MV-4-11 (cell line): ENCODE results near the gene KIF21B.

Experiments
- DNase-seq: peaks from one replicate; lab custom pipeline; 2025; lab: John Stamatoyannopoulos, UW

Gene KIF21B

DNA sequence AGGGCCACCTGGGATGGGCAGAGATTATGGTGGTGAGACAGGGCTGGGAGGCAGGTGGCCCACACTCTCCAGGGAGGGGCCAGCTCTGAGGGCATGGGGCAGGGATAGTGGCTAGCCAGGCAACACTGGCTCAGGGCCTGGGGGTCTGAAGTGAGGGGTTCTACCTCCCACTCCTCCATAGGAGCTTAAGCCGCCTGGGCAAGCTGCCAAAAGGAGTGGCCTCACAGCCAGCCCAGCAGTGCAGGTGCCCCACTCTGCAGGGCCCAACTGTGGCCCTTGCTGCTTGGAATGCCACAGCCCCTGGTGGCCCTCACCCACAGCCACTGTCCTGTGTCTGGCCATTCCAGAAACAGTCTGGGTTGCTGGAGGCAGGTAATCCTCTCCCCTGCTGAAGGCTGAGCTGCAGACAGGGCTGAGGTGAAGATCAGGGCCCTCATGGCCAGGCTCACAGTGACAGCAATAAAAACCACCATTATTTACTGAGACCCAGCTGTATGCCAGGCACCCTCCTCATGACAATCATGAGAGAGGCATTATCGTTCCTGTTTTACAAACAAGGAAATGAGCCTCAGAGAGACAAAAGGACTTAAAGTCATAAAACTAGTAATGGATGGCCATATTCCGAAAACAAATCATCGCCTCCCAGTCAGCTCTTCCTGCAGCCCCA lies 31.0 kb downstream of the KIF21B start:
- DNase-seq = no peak

DNA sequence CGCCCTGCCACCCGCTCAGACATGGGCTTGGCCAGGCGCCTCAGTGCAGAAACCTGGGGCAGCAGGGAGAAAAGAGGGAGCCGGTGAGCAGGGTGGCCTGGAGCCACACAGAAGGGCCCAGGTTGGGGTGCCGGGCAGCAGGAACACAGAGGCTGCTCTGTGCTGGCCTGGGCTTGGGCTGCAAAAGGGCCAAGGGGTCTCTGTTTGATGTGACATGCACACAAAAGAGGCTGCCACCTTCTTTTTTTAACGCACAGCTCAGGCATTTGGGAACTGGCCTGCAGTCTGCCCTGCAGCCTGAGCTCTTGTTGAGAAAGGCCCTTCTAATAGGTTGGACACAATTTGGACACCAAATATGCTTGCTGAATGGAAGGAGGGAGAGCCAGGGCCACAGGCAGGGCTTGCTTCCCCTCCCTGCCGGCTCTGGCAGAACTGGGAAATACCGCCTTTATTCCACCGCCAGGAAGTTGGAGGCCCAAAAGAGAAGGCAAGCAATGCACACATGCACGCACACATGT lies 32.4 kb downstream of the KIF21B start:
- DNase-seq = no peak

DNA sequence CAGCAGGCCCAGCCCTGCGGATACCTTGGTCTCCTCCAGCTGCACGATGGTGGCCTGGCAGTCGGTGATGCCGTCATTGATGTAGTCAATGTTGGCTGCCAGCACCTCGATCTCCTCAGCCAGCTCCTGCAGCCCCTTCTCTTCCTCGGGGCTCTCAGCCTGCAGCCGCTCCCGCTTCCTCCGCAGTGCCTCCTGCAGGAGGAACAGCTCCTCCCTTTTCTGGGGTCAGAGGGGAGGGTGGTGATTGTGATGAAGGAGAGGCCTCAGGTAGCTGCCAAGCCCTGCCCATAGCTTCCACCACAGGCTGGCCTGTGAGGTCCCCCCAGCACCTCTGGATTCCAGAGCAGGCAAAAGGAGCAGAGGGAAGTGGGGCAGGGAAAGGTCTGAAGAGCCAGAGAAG lies 33.4 kb downstream of the KIF21B start:
- no peak for DNase-seq

DNA sequence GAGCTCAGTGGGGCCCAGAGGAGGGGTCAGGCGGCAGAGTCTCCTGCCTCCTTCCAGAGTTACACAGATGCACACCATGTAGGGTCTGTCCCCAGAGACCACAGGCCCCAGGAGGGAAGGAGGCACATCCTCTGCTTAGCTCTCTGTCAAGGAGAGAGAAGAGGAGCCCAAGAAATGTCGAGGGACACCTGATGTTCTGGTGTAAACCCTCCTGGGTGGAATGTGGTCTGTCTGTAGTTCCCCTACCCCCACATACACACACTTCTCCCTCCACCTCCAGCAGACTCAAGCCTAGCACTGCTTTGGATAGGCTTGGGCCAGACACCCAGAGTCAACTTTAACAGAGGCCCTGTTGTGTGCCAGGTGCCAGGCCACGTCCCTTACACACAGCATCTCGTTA lies 34.2 kb downstream of the KIF21B start:
- DNase-seq = no peak

DNA sequence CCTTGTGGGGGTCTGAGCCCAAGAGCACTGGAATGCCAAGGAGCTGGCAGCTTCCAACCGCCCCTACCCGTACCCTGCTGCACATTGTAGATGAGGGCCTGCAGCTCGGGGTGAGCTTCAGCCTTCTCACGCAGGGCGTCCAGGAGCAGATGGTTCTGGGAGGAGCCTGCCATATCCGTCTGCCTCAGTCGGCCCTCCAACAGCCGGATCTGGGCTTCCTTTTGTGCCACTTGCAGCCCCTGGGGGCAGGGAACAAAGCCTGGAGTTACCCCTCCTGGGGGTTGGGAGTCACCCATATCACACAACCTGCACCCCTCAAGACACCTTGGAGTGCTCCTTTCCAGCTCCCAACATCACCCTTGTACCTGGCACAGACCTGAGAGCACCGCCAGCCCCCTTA lies 34.8 kb downstream of the KIF21B start:
- DNase-seq = no peak

DNA sequence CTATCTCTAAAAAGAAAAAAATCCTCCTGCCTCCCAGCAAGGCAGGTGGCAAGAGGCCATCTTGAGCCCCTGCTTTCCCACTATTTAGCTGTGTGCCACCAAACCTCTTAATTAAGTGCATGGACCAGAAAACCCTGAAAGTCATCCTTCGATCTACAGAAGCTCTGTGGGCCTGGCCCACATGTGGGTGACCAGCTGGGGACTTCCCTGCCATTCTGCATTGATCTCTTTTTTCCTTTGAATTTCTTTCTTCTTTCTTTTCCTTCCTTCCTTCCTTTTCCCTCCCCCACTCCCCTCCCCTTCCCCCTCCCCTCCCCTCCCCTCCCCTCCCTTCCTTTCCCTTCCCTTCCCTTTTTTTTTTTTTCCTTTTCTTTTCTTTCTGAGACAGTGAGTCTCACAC lies 38.0 kb downstream of the KIF21B start:
- DNase-seq = no peak

DNA sequence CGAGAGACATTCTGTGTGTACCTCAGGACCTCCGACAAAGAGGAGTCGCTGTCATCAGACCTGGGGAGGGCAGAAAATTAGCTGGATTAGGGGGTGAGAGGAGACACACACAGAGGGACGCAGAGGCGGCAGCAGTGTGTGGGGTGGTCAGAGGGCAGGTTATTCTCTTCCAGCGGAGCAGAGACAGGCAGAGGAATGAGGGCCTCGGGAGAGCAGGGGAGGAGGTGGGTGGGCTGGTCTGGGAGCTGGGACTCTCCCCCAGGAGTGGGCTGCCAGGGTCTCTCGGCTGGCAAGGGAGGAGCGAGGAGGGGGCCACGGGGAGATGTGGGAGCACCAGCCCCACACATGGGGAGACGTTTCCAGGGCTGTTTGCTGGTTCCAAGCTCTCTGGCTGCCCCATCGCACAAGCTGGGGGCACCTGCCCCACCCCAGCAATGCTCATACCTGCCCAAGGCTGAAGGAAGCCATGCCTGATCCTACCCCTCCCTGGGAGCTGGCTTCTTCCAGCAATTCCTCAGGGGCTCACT lies 40.4 kb downstream of the KIF21B start:
- DNase-seq = no peak

DNA sequence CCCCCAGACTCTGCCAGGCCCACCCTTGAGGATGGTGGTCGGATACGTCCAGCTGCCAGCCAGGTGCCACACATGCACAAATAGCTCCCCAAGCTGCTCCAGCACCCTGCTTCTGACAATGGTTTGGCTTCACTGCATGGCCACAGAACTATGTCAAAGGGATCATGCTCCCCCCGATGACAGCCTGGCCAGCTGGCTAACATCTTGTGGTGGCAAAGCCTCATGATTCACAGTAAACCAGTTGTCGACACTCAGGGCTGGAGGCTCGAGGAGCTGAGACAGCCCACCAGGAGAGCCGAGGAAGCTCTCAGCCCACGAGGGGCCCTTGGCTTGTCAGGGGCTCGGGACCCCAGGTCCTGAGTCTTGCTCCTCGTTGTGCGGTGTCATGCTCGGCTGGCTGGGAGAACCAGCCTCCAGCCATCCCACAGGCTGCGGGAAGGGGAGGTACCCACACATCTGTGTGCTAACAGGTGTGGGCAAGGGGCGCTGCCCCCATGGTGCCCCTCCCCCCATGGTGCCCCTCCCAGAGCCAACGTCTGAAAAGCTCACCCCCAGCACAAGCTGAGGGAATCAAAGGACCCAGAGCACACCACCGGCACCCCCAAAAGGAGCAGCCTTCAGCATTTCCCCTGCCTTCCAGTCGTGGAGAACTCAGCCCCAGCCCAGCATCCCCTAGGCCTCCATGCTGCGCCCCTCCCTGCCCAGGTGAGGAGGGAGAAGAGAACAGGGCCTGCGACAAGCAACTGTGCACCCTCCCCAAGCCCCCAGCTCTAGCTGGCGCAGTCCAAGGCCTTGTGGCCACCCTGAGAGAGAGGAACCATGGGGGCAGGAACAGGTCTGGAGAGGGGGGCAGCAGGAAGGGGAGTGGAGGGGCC lies 41.2 kb downstream of the KIF21B start:
- peak; percentile 12 for DNase-seq

DNA sequence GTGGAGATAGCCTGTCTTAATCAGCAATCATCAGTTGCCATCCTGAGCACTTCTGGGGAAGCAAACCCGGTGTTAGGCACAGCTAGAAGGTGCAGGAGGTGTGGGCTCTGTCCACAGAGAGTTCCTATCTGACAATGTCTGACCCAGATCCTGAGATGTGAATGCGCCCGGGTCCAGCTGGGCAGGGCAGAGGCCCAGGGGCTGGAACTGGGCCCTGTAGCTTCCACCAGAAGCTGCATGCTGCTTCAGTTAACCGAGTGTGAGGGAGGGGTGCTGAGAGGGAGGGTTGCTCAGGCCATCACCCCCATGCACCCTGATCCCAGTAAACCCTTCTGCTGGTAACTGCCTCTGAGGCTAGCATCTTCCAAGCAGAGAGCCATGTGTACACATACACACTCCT lies 42.2 kb downstream of the KIF21B start:
- DNase-seq = no peak

DNA sequence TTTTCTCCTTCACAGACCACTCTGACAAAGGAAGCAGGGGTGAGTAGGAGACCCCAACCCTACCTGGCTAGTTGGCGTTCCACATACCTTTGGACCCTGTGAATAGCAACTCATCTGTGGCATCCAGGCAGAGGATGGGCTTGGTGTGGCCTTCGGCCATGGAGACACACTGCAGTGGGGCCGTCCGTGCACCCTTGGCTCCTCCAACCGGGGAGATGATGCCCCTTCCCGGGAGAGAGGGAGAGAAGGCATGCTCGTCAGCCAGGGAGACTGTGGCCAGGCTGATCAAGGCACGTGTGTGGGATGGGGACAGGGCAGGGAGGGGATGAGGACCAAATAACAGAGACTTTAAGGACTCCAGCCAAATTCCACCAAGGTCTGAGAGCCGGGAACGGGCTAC lies 42.6 kb downstream of the KIF21B start:
- no peak for DNase-seq

DNA sequence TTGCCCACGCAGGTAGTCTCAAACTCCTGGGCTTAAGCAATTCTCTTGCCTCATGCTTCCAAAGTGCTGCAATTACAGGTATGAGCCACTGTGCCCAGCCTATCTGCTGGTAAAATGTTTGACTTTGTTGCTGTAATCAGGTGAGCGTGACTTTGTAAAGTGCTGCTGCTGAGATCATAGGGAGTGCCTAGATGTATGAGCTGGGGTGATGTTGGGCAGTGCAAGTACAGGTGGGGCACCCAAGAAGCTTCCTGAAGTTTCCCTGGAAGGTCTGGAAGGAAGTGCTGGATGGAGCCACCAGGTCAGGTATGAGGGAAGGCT lies 43.1 kb downstream of the KIF21B start:
- DNase-seq = no peak

DNA sequence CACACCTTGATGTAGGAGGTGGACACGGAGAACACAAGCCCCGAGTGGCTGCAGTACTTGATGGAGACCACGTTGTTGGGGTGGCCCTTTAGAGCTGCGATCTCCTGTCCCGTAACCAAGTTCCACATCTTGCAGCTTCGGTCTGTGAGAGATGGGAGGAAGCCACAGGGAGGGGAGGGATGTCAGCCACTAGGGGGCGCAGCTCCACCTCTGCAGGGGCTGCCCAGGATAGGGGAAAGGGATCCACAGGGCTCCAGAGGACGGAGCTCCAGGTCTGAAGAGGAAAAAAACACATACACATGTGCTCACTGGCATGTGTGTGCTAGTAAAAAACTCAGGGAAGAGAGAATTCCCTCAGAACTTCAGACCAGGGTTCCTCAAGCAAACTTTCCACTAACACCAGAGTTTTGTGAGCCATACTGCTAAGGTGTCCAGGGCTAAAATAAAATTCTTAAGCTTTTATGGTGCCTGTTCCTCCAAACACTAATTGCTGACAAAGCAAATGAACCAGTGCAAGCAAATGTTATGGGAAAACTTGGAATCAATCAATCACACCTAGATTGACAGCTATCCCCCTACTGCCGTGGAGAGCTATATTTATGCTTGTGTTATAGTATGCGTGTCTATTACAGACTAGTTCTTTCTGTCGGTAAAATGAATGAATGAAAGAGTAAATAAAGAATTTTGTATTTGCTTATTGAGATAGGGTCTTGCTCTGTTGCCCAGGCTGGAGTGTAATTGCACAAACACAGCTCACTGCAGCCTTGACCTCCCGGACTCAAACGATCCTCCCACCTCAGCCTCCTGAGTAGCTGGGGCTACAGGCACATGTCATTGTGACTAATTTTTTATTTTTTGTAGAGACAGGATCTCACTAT lies 43.7 kb downstream of the KIF21B start:
- DNase-seq = peak; percentile 19

DNA sequence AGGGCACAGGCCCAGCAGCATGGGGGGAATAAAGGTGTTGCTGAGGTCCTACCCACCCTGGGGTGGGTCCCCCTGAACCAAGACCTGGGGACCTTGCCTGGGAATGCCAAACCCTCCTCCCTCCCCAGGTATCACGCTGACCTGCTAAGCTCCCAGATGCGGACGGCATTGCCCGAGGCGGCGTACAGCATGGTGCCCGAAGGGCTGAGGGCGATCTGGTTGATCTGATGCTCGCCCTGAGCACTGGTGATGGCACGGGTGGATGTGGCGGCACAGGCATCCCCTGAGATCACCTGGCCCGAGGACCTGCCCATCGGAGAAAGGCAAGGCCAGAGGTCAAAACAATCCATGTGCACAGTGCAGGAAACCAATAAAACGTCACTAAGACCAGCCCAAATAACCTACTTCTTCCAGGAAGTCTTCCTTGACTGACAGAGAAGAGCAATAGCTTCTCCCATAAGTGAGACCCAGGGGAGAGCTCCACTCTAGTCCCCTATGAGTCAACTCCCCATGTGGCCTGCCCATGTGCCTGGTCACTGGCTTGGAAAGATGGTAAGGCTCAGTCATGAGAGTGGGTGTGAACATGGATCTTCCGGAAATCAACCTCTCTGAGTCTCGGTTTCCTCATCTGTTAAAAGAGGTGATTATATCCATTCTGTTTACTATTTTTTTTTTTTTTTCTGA lies 46.3 kb downstream of the KIF21B start:
- no peak for DNase-seq

DNA sequence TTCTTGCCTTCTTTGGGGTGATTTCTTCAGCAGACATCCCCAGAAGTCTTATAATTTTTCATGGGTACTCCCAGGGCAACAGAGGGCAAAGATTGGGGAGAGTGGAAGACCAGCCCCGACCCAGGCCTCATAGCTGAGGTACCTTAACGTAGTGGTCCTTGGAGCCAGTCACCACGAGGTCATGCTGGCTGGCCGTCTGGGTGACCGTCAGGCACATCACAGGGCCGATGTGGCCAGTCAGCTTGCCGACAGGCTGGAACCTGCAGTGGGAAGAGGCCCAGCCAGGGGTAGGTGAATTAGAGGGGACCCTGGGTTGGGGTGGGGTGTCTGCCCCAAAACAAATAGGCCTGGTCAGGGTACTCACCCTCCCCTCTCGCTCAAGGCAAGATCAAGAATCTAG lies 46.9 kb downstream of the KIF21B start:
- no peak for DNase-seq

DNA sequence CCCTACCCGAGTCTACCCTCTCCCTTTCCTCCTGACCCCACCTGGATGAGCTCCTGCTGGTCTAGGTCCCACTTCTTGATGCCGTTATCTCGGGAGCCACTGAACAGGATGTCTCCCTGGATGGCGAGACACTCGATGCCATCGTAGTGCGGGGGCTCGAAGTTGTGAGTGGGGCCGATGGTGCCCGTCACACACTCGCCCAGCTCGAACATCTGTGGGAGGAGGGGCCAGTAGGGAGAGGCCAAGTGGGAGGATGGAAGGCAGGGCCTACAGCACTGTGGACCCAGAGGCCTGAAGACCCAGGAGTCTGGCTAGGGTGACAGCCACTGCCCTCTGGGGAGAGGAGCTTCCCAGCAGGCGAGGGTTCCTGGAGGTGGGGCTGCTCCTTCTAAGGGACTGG lies 48.1 kb downstream of the KIF21B start:
- no peak for DNase-seq

DNA sequence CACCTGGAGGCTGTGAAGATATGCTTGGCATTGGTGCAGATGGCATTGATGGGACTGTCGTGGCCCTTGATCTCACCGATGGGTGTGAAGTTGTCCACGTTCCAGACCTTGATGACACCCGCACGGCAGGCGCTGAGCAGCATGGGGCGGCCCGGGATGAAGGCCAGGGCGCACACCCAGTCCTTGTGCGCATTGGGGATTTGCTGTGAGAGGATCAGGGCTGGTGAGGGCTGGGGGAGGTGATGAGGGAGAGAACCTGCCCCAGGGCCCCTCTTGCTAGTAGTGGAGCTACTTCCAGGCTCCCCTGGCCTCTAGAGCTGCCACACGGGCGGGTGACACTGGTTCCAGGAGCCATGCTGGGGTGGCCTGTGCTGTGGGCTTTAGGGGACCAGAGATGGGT lies 48.8 kb downstream of the KIF21B start:
- DNase-seq = no peak

DNA sequence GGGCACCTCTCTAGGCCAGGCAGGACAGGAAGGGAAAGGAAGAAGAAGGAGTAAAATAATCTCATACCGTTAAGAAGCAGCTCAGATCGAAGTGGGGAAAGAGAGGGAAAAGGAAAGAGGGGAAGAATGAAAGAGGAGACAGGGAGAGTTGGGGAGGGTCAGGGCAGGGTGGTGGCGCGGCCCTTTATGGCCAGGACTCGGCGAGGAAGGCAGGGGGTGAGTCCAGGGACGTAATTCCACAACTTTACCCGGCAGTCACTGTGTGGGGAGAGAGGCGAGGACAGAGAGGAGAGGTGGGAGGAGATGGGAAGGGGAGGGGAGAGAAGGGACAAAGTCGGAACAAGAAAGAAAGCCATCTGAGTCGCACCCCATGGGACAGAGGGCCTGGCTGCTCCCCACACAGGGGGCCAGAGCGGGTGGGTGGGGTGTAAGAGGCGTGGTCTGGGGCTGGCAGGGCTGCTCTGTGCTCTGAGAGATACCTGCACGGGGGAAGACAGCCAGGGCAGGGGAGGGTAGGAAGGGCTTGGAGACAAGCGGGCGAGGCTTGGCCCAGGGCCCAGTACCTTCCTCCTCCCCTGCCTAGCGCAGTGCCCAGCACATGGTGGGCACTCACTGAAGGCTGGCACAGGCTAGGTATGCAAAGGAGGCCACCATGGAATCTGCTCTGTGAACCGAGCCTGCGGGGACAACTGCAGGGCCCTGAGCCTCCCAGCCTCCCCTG lies 49.4 kb downstream of the KIF21B start:
- no peak for DNase-seq

DNA sequence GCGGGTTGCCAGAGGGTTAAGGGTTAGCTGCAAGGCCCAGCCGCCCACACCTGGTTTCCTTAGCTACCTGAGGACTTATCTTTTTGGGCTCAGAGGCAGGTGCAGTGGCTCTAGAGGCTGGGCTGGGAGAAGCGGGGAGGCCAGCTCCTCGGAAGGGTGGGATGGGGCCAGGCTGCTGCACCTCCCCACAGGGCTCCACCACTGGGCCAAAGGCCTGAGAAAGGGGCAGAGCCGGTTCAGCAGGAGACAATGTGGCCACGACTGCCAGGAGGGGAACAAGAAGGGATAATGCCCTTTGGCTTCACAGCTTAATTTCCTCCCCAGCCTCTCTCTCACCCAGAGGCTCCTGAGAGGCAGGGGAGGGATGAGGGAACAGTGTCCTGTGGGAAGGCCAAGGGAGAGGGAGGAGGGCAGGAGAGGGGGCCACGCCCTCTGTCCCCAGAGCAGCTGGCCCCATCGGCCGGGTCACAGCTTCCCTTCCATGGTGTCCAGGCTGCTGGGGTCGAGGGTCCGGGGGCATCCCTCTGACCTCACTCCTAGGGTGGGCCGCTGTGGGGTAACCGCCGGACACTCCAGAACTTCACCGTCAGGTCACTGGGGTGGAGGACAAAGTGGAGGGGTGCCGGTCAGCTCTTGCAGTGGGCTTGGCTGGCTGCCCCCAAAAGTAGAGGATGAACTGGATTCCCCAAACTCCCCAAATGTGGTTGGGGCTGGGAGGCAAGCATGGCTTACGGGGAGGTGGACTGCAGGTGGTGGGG lies 50.4 kb downstream of the KIF21B start:
- no peak for DNase-seq

DNA sequence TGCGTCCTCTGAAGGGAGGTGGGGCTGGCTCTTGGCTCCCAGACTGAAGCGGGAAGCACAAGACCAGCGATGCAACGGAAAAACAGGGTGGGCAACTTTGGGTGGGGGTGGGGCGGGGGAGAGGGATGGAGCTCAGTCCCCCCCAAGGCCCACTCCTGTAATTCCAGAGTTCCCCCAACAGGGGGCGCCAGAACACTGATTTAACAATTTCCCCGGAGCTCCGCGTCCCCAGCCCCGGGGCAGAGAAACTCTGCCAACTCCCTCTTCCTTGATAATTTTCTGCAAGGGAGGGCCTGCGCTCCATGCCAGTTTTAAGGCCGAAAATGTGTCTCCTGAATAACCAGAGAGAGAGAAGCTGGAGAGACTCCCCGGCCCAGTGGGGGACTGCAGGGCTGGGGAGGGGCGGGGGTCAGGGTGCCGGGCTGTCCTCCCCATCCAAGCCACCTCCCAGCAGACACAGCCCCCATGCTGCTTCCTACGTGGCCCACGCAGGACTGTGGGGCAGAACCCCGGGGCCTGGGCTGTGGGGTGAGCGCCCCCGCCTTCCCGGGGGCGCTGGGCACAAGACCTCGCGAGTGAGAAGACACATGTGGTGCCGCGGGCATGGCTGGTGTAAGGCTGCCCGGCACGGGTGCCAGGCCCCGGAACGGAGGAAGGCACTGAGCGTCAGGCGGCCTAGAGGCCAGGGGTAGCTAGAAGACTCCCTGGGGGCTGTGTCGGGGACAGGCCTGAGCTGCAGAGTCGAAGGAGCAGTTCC lies 51.4 kb downstream of the KIF21B start:
- DNase-seq = peak; percentile 9
